ENCODE data around the gene FBXW8. TPM values are rescaled to one million over a fixed set of nuclear protein-coding genes. Genes with fewer than 3 reads are reported as not detected.

The FBXW8 gene
- total RNA-seq, 2 experiments from 2014 or later, result 6.4 to 6.5 TPM

DNA sequence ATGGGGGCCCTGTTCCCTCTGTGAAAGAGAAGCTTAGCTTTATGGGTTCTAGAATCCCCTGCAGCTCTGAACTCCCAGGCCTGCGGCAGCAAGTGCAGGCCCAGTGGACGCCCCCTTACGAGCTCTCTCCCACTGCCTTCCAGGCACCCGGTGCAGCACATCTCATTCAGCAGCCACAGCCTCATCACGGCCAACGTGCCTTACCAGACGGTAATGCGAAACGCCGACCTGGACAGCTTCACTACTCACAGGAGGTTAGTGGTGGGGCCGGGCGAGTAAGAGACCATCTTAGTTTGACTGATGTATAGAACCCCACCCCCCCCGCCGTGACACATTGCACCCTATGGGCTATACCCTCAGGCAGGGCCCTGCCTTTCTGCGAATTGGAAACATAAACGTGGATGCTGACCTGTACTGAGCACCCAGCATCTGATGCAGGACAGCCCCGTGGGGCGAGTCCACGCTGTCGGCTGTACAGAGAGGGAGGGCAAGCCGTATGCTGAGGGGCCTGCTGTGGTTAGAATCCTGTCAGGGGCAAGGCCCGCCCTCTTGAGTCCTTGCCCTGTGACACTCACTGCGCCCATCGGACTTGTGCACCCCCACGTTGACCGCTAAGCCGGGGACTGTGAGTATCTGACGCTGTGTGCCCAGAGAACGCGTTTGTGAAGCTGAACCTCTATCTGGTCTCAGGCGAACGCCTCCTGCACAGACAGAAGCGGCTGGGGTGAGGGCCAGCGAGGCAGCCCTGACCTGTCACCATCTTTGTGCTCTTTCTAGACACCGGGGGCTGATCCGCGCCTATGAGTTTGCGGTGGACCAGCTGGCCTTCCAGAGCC, 116.7 kb downstream of the FBXW8 start:
- intact Hi-C loops (cut with micrococcal nuclease), result no loop called here
- no peak overlapping the region for H3K27ac Mint-ChIP-seq
- CTCF ChIA-PET, result interaction anchor here (1.7 to 4.4 kb wide), 3 partner anchors 18 to 96 kb away, joined by 3 to 56 read pairs (median 6); no protein-coding TSS in a partner anchor
- H3K9me3 Mint-ChIP-seq, result no peaks in the 10 kb centered on the region
- no peaks in the 10 kb centered on the region for H3K4me1 Mint-ChIP-seq (ENCODE audit: low read depth)
- H3K4me3 Mint-ChIP-seq, result no peak overlapping the region
- H3K27me3 Mint-ChIP-seq (ENCODE audit: low read depth), result no peaks in the 10 kb centered on the region
- DNase-seq, result no peak
- peaks cover 11% of the 10 kb centered on the region for H3K36me3 Mint-ChIP-seq (ENCODE audit: low read depth)

GRCh38 chr12:117028254-117028653, 117.5 kb downstream of the FBXW8 start:
- no peak for DNase-seq
- Mint-ChIP-seq H3K27ac (no peak overlapping the region), H3K4me1 (ENCODE audit: low read depth) (peaks cover under 1% of the 10 kb centered on the region), H3K9me3 (no peaks in the 10 kb centered on the region), H3K27me3 (ENCODE audit: low read depth) (no peaks in the 10 kb centered on the region), H3K36me3 (ENCODE audit: low read depth) (peaks cover 11% of the 10 kb centered on the region), H3K4me3 (no peak overlapping the region)
- CTCF ChIA-PET, result interaction anchor here (0.7 to 1.8 kb wide), 5 partner anchors 19 to 111 kb away, joined by 3 to 5 read pairs (median 3); no protein-coding TSS in a partner anchor
- intact Hi-C loops (cut with micrococcal nuclease), result no loop called here

- H3K27ac Mint-ChIP-seq, result no peak overlapping the region
- H3K9me3 Mint-ChIP-seq, result no peaks in the 10 kb centered on the region
- intact Hi-C loops (cut with micrococcal nuclease), result no loop called here
- H3K36me3 Mint-ChIP-seq (ENCODE audit: low read depth), result peaks cover 7% of the 10 kb centered on the region
- peaks cover 10% of the 10 kb centered on the region for H3K27me3 Mint-ChIP-seq (ENCODE audit: low read depth)
- DNase-seq, result peak; percentile 1
- peaks cover 2% of the 10 kb centered on the region for H3K4me1 Mint-ChIP-seq (ENCODE audit: low read depth)
- CTCF ChIA-PET, result no interaction called here
- no peak overlapping the region for H3K4me3 Mint-ChIP-seq
These were observed 119.6 kb downstream of the FBXW8 start for GRCh38 chr12:117030187-117030900.

DNA sequence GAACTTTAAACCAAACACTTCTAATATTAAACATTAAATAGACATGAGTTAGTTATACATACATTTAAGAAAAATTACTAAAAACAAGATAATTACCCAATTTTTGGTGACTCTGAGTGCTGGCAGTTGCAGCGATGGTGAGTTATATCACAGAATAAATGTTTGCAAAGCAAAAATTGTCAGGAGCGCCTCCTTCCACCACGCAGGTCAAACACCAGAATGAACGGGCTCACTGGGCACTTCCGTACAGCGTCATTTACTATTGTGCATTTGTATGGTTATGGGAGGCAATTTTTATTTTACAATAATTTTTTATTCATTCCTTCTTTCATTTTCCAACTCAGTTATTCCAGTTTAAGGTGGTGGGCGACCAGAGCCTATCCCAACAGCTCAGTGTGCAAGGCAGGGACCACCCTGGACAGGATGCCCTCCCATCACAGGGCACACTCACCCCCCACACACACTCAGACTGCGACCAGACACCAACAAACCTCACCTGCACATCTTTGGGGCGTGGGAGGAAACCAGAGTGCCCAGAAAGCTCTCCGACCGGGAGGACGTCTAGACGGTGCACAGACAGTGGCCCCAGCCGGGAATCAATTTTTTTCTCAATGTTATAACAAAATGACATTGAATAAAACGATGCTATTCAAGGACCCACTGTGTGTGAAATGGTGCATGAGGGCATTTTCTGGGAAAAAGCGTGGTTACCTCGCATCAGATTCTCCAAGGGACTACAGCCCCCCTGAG, 121.3 kb downstream of the FBXW8 start:
- no peaks in the 10 kb centered on the region for H3K9me3 Mint-ChIP-seq
- peaks cover 4% of the 10 kb centered on the region for H3K36me3 Mint-ChIP-seq (ENCODE audit: low read depth)
- H3K27ac Mint-ChIP-seq, result no peak overlapping the region
- intact Hi-C loops (cut with micrococcal nuclease), result no loop called here
- DNase-seq, result no peak
- CTCF ChIA-PET, result no interaction called here
- H3K27me3 Mint-ChIP-seq (ENCODE audit: low read depth), result peaks cover 10% of the 10 kb centered on the region
- H3K4me1 Mint-ChIP-seq (ENCODE audit: low read depth), result peaks cover 2% of the 10 kb centered on the region
- no peak overlapping the region for H3K4me3 Mint-ChIP-seq

DNA sequence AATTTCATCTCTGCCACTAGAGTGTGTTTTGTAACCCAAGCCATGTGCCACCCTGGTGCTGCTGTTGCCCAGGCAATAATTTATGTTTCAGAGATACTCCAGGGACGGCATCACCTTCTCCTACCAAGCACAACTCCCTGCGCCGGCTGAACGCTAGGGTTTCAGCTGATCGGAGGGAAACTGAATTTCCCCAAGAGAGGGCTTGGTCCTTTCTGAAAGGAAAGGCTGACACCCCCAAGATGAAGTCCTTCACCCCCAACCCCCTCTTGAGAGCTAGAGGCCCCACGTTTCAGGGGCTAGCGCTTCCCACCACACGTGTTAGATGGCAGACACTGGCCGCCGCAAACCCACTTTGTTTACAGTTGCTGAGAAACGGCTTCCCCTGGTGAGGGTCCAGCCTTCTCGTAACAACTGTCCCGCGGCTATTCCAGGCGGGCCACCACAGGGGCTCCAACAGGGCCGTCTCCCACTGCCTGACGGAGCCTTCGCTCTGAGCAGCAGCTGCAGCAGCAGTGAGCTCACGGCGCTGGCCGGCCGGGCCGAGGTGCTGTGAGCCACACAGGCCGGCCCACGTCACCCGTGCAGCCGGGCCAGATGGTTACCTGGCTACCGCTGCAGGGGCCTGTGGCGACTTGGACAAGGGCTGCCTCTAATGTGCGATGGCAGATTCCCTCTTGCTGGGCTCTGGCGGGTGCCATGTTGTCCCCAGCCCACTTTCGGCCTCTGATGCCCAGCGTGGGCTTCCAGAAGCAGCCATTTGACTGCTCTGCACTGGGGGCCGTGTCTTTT, 122.0 kb downstream of the FBXW8 start:
- no peak overlapping the region for H3K27ac Mint-ChIP-seq
- H3K27me3 Mint-ChIP-seq (ENCODE audit: low read depth), result peaks cover 10% of the 10 kb centered on the region
- CTCF ChIA-PET, result no interaction called here
- peaks cover 2% of the 10 kb centered on the region for H3K36me3 Mint-ChIP-seq (ENCODE audit: low read depth)
- DNase-seq, result no peak
- H3K4me3 Mint-ChIP-seq, result no peak overlapping the region
- peaks cover 2% of the 10 kb centered on the region for H3K4me1 Mint-ChIP-seq (ENCODE audit: low read depth)
- intact Hi-C loops (cut with micrococcal nuclease), result no loop called here
- H3K9me3 Mint-ChIP-seq, result no peaks in the 10 kb centered on the region

GRCh38 chr12:117033382-117034221, 122.9 kb downstream of the FBXW8 start:
- CTCF ChIA-PET, result no interaction called here
- intact Hi-C loops (cut with micrococcal nuclease), result no loop called here
- no peak for DNase-seq
- Mint-ChIP-seq H3K36me3 (ENCODE audit: low read depth) (peaks cover 2% of the 10 kb centered on the region), H3K4me3 (no peak overlapping the region), H3K27ac (no peak overlapping the region), H3K4me1 (ENCODE audit: low read depth) (peaks cover 2% of the 10 kb centered on the region), H3K9me3 (no peaks in the 10 kb centered on the region), H3K27me3 (ENCODE audit: low read depth) (peaks cover 10% of the 10 kb centered on the region)

- Mint-ChIP-seq H3K27me3 (ENCODE audit: low read depth) (peaks cover 10% of the 10 kb centered on the region), H3K27ac (no peak overlapping the region), H3K4me1 (ENCODE audit: low read depth) (peaks cover 2% of the 10 kb centered on the region), H3K9me3 (no peaks in the 10 kb centered on the region), H3K36me3 (ENCODE audit: low read depth) (no peaks in the 10 kb centered on the region), H3K4me3 (no peak overlapping the region)
- CTCF ChIA-PET, result no interaction called here
- intact Hi-C loops (cut with micrococcal nuclease), result no loop called here
- DNase-seq, result no peak
These were observed 123.5 kb downstream of the FBXW8 start for GRCh38 chr12:117034249-117034648.

GRCh38 chr12:117034701-117035151, 124.0 kb downstream of the FBXW8 start:
- no peak overlapping the region for H3K27ac Mint-ChIP-seq
- no peak overlapping the region for H3K4me3 Mint-ChIP-seq
- H3K27me3 Mint-ChIP-seq (ENCODE audit: low read depth), result peaks cover 10% of the 10 kb centered on the region
- no peaks in the 10 kb centered on the region for H3K9me3 Mint-ChIP-seq
- intact Hi-C loops (cut with micrococcal nuclease), result no loop called here
- CTCF ChIA-PET, result interaction anchor here (1.1 kb wide), 1 partner anchor 9 kb away, joined by 3 read pairs; no protein-coding TSS in a partner anchor
- no peak for DNase-seq
- H3K36me3 Mint-ChIP-seq (ENCODE audit: low read depth), result no peaks in the 10 kb centered on the region
- H3K4me1 Mint-ChIP-seq (ENCODE audit: low read depth), result peaks cover 2% of the 10 kb centered on the region

DNA sequence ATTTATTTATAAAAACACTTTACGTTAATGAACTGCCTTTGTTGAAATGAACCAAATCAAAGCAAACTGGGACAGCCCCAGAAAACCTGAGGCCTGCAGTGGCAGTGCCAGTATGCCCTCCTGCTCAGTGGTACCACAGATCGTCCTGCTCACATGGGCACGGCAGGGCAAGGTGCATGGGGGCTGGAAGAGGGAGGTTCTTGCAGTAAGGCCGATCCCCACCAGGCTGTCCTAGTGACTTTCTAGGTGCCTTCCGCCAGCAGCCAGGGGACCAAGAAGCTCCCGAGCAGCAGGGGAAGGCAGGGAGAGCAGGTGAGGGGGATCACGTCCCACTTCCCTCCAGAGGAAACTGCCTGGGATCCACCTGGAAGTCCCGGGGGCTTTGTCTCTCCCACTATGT, 124.5 kb downstream of the FBXW8 start:
- CTCF ChIA-PET, result interaction anchor here (1.1 kb wide), 1 partner anchor 10 kb away, joined by 3 read pairs; no protein-coding TSS in a partner anchor

GRCh38 chr12:117036046-117036445, 125.3 kb downstream of the FBXW8 start:
- no peak for DNase-seq
- H3K36me3 Mint-ChIP-seq (ENCODE audit: low read depth), result no peaks in the 10 kb centered on the region
- H3K27ac Mint-ChIP-seq, result no peak overlapping the region
- H3K4me3 Mint-ChIP-seq, result no peak overlapping the region
- peaks cover 10% of the 10 kb centered on the region for H3K27me3 Mint-ChIP-seq (ENCODE audit: low read depth)
- intact Hi-C loops (cut with micrococcal nuclease), result no loop called here
- CTCF ChIA-PET, result interaction anchor here (1.1 kb wide), 1 partner anchor 10 kb away, joined by 3 read pairs; no protein-coding TSS in a partner anchor
- no peaks in the 10 kb centered on the region for H3K9me3 Mint-ChIP-seq
- peaks cover 2% of the 10 kb centered on the region for H3K4me1 Mint-ChIP-seq (ENCODE audit: low read depth)

More for the DNA sequence above, 124.5 kb downstream of the FBXW8 start:
- Mint-ChIP-seq H3K4me3 (no peak overlapping the region), H3K27ac (no peak overlapping the region), H3K36me3 (ENCODE audit: low read depth) (no peaks in the 10 kb centered on the region), H3K9me3 (no peaks in the 10 kb centered on the region), H3K27me3 (ENCODE audit: low read depth) (peaks cover 10% of the 10 kb centered on the region), H3K4me1 (ENCODE audit: low read depth) (peaks cover 2% of the 10 kb centered on the region)
- DNase-seq, result no peak
- intact Hi-C loops (cut with micrococcal nuclease), result no loop called here

- H3K4me3 Mint-ChIP-seq, result no peak overlapping the region
- H3K27me3 Mint-ChIP-seq (ENCODE audit: low read depth), result peaks cover 10% of the 10 kb centered on the region
- H3K9me3 Mint-ChIP-seq, result no peaks in the 10 kb centered on the region
- H3K27ac Mint-ChIP-seq, result no peak overlapping the region
- CTCF ChIA-PET, result no interaction called here
- intact Hi-C loops (cut with micrococcal nuclease), result no loop called here
- no peak for DNase-seq
- H3K4me1 Mint-ChIP-seq (ENCODE audit: low read depth), result peaks cover 2% of the 10 kb centered on the region
- H3K36me3 Mint-ChIP-seq (ENCODE audit: low read depth), result no peaks in the 10 kb centered on the region
These were observed 125.8 kb downstream of the FBXW8 start for GRCh38 chr12:117036547-117036946.

Data from activated naive CD4-positive, alpha-beta T cell treated with anti-CD3 and anti-CD28 coated beads for 36 hours (primary cell).